Erythroblast (primary cell): ENCODE measurements around the gene CYP39A1.

ENCODE experiments used
- GATA1 ChIP-seq: IDR thresholded peaks from 2 replicates; pipeline ENCODE4 v1.6.1; 2011; ENCODE audit warnings: low read depth, mild to moderate bottlenecking, control low read depth, low read length, moderate library complexity
- POLR2A ChIP-seq: IDR thresholded peaks from 2 replicates; pipeline ENCODE4 v1.6.1; 2011; ENCODE audit warnings: mild to moderate bottlenecking, low read length

DNA sequence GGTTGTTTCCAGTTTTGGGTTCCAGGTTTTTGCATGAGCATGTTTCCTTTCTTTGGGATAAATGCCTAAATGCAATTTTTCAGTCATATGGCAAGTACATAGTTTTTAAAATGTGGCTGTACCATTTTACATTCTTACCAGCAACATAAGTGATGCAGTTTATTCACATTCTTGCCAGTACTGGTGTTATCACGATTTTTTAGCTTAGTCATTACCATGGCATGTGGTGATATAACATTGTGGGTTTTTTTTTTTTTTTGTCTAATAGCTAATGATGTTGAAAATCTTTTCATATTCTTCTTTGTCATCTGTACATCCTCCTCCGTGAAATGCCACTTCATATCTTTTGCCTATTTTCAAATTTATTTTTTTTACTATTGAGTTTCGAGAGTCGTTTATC, 32.2 kb upstream of the CYP39A1 start:
- TF ChIP-seq POLR2A (no peak), GATA1 (no peak)
